Measurements from ENCODE around the gene PEMT. TPM values are rescaled to one million over a fixed set of nuclear protein-coding genes. Genes with fewer than 3 reads are reported as not detected.

Gene PEMT
- total and polyA plus RNA-seq, 2 of the 4 experiments (the other 2 are of a cell fraction): 23.3 to 49.5 TPM

- H2AK9ac ChIP-seq (replicated peaks; ENCODE audit: low read depth, low read length, poor library complexity): no peak overlapping the region
- no peaks in the 10 kb centered on the region for H3K79me1 ChIP-seq (ENCODE audit: low read depth in 1 of 2, low read length in 2 of 2)
- H3K14ac ChIP-seq (replicated peaks; ENCODE audit: low read depth, low read length): no peak overlapping the region
- H2BK20ac ChIP-seq (ENCODE audit: low read depth, low read length): no peak overlapping the region
- H3K4ac ChIP-seq (ENCODE audit: low read depth, low read length): no peak overlapping the region
- no peak overlapping the region for H4K5ac ChIP-seq (ENCODE audit: low read depth, low read length)
- no peak overlapping the region for H3K4me2 ChIP-seq (ENCODE audit: low read depth, low read length)
- H2BK5ac ChIP-seq (ENCODE audit: low read depth, low read length, poor library complexity, severe bottlenecking): no peak overlapping the region
- no peak overlapping the region for H3K23ac ChIP-seq (ENCODE audit: low read depth, low read length)
- ATAC-seq (ENCODE audit: low read depth) (no peak; the same call in 1 of the 2 replicates), DNase-seq (no peak)
- H4K20me1 ChIP-seq (ENCODE audit: insufficient read depth, low read length): no peaks in the 10 kb centered on the region; the same call in 1 of the 2 replicates
- ChIA-PET CTCF (interaction anchor here (0.9 kb wide), 1 partner anchor 55 kb away, joined by 3 read pairs; the partner anchor contains the start of gene RASD1), POLR2A (ENCODE audit: unreplicated experiment) (no interaction called here)
- H4K8ac ChIP-seq (ENCODE audit: low read depth in 2 of 2, low read length in 2 of 2): no peak overlapping the region
- no peaks in the 10 kb centered on the region for H3K9me1 ChIP-seq (ENCODE audit: insufficient read depth, low read length)
- in situ Hi-C loops (cut with MboI; ENCODE audit: low sequenced_read_pairs): no loop called here
- no peak overlapping the region for H3K9ac ChIP-seq (ENCODE audit: low read depth, low read length)
- no peak overlapping the region for H3K18ac ChIP-seq (ENCODE audit: low read depth, low read length)
- no peak overlapping the region for H4K91ac ChIP-seq (ENCODE audit: insufficient read depth, low read depth, low read length)
- no TSS peak for BruUV-seq (replicated peaks)
- H3K4me1 ChIP-seq (ENCODE audit: control insufficient read depth, insufficient read depth, low read length): no peaks in the 10 kb centered on the region
- H3K9me3 ChIP-seq (ENCODE audit: control insufficient read depth, insufficient read depth, low read length): no peaks in the 10 kb centered on the region
- H3K27ac ChIP-seq (ENCODE audit: insufficient read depth, low read length): no peak overlapping the region
- no peak overlapping the region for H2AFZ ChIP-seq (replicated peaks; ENCODE audit: low read length, poor library complexity)
- H3K36me3 ChIP-seq (ENCODE audit: control insufficient read depth, insufficient read depth, low read length): no peaks in the 10 kb centered on the region
- 63% methylated on average over 7 of the region's 11 CpGs; no CpG with 5 or more reads in 1 of the 2 experiments for WGBS, 2 experiments (ENCODE audit: extremely low coverage in 2 of 2, insufficient read length in 1 of 2)
- intact Hi-C loops (cut with micrococcal nuclease): no loop called here
- no peak overlapping the region for H2AK5ac ChIP-seq (ENCODE audit: low read depth, low read length)
- no peak overlapping the region for H3K4me3 ChIP-seq (ENCODE audit: insufficient read depth, low read depth, low read length)
- H2BK15ac ChIP-seq (ENCODE audit: low read depth, low read length): no peak overlapping the region
- TF ChIP-seq RFX5 (IDR thresholded peaks at IDR 0.05; ENCODE audit: low read depth, low read length) (no peak), CEBPB (IDR thresholded peaks at IDR 0.05; ENCODE audit: low read depth, low read length) (no peak), USF2 (IDR thresholded peaks at IDR 0.05; ENCODE audit: low read depth, low read length) (no peak), MAZ (IDR thresholded peaks at IDR 0.05; ENCODE audit: borderline replicate concordance, low read depth, low read length) (no peak), ELK1 (IDR thresholded peaks at IDR 0.05; ENCODE audit: borderline replicate concordance, low read depth, low read length) (no peak)
- no peaks in the 10 kb centered on the region for H3K27me3 ChIP-seq (ENCODE audit: control insufficient read depth, insufficient read depth, low read length)
- dilution Hi-C loops (cut with HindIII; ENCODE audit: low sequenced_read_pairs, unreplicated experiment): no loop called here
- no peak overlapping the region for H2BK120ac ChIP-seq (ENCODE audit: low read depth, low read length)
- no peak overlapping the region for H3K56ac ChIP-seq (ENCODE audit: extremely low read depth, insufficient read depth, low read length)
Measured at GRCh38 chr17:17551361-17551760, 40.1 kb downstream of the PEMT start.

All from IMR-90 (cell line).